Aorta (tissue), 5 donors: ENCODE measurements around the gene TIMM23B. TPM values are rescaled to one million over a fixed set of nuclear protein-coding genes. Genes with fewer than 3 reads are reported as not detected.
"Not testable (repeated sequence)": the region's sequence is repeated elsewhere in the genome, so short reads cannot be mapped to it uniquely, and the experiment has no call there.

Experiments used
- ATAC-seq: fragments of 200-7000 bp; cut with Tn5 transposase; one replicate; pipeline ENCODE4 v1.9.1; 2022; ENCODE audit warnings: moderate library complexity; ENCODE audit not compliant: low FRiP score
- DNase-seq, 2 donors: peaks; one replicate each; pipeline ENCODE4 v3.0.0-alpha.2; 2020
- H3K27ac ChIP-seq, 2 donors: one replicate each; pipeline ENCODE4 v1.5.1; 2013; ENCODE audit warnings: low read length in 2 of 2, mild to moderate bottlenecking in 2 of 2, moderate library complexity in 2 of 2, control low read depth in 1 of 2, inconsistent platforms in 1 of 2, low read depth in 1 of 2
- H3K27me3 ChIP-seq, 2 donors: one replicate each; pipeline ENCODE4 v1.6.1; 2013; ENCODE audit warnings: control low read depth in 1 of 2, low read length in 1 of 2, mild to moderate bottlenecking in 1 of 2, moderate library complexity in 1 of 2; ENCODE audit not compliant: insufficient read depth in 2 of 2, control insufficient read depth in 1 of 2
- H3K36me3 ChIP-seq, 2 donors: one replicate each; pipeline ENCODE4 v1.6.1; 2013; ENCODE audit warnings: control low read depth in 1 of 2, low read length in 1 of 2, mild to moderate bottlenecking in 1 of 2; ENCODE audit not compliant: insufficient read depth in 2 of 2, control insufficient read depth in 1 of 2
- H3K4me1 ChIP-seq, 2 donors: one replicate each; pipeline ENCODE4 v1.6.1; 2013; ENCODE audit warnings: low read length in 2 of 2, control low read depth in 1 of 2, mild to moderate bottlenecking in 1 of 2, moderate library complexity in 1 of 2; ENCODE audit not compliant: insufficient read depth in 2 of 2, control insufficient read depth in 1 of 2
- H3K4me3 ChIP-seq, 2 donors: one replicate each; pipeline ENCODE4 v1.5.1; 2013; ENCODE audit warnings: low read length in 2 of 2, control low read depth in 1 of 2, mild to moderate bottlenecking in 1 of 2
- H3K9me3 ChIP-seq: one replicate; pipeline ENCODE4 v1.6.1; 2013; ENCODE audit warnings: mild to moderate bottlenecking, low read length; ENCODE audit not compliant: control insufficient read depth
- WGBS, 2 donors: extraction: QIAGEN DNeasy Blood & Tissue Kit; methylation state at CpG; one replicate each; pipeline ENCODE4 v1.1.7; 2013; 5-methylcytosine and 5-hydroxymethylcytosine counted together
- intact Hi-C, 2 donors: fragments of 100-400 bp; cut with DNase I; formaldehyde crosslinking; loops; one replicate each; pipeline versions ENCODE4 v1.14.2 to v1.15.0; 2022
- polyA plus RNA-seq, 2 donors: library from polyadenylated mRNA; stranded (reverse); fragments of 200-250 nt; gene quantifications; one replicate each; pipeline ENCODE4 v1.2.3, GENCODE V29; 2013
- total RNA-seq, 2 donors: library from RNA; stranded (reverse); fragmentation: NEBNext Ultra II Directional; extraction: Animal tissue kit (Norgen Biotek cat#: 25700); gene quantifications; one replicate each; pipeline ENCODE4 v1.2.1, GENCODE V29; 2021
- donor health status: healthy with polysubstance abuse.
- donor health status: Bipolar disorder and iron deficiency.
- donor health status: DM: no; HTN: no; CAD: no.
- donor health status: DM: no; HTN: no; CAD: no.
- donor health status: DM: yes; HTN: yes; CAD: no.

The TIMM23B gene
- total and polyA plus RNA-seq, 4 donors = 10.6 to 24.0 (median 19.1) TPM

DNA sequence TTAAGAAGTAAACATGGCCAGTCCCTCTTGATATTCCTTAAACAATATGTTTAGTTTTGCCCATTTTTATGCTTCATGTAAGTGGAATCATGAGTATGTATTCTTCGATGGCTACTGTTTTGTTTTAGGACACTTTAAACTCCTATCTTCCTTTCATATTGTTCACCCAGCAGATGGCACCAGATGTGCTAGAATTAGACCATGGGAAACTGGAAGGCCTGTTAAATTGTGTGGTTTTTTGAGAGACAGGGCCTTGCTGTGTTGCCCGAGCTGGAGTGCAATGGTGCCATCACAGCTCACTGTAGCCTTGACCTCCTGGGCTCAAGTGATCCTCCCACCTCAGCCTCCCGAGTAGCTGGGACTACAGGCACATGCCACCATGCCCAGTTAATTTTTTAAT, 11.3 kb downstream of the TIMM23B start:
- H3K27me3 ChIP-seq, DNase-seq, H3K27ac ChIP-seq, H3K4me3 ChIP-seq, intact Hi-C loops, H3K4me1 ChIP-seq, H3K9me3 ChIP-seq, ATAC-seq, H3K36me3 ChIP-seq: not testable (repeated sequence)
- 75 to 81% methylated on average over 2 to 3 of the region's 3 CpGs for WGBS, 2 donors

DNA sequence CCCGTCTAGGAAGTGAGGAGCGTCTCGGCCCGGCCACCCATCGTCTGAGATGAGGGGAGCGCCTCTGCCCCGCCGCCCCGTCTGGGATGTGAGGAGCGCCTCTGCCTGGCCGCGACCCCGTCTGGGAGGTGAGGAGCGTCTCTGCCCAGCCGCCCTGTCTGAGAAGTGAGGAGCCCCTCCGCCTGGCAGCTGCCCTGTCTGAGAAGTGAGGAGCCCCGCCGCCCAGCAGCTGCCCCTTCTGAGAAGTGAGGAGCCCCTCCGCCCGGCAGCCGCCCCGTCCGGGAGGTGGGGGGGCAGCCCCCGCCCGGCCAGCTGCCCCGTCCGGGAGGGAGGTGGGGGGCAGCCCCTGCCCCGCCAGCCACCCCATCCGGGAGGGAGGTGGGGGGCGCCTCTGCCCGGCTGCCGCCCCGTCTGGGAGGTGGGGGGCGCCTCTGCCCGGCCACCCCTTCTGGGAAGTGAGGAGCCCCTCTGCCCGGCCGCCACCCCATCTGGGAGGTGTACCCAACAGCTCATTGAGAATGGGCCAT, 28.5 kb downstream of the TIMM23B start:
- H3K4me3 ChIP-seq, H3K27ac ChIP-seq, H3K9me3 ChIP-seq, H3K4me1 ChIP-seq, DNase-seq, ATAC-seq, H3K27me3 ChIP-seq, H3K36me3 ChIP-seq, intact Hi-C loops: not testable (repeated sequence)
- 93 to 94% methylated on average over 19 to 37 of the region's 37 CpGs for WGBS, 2 donors

DNA sequence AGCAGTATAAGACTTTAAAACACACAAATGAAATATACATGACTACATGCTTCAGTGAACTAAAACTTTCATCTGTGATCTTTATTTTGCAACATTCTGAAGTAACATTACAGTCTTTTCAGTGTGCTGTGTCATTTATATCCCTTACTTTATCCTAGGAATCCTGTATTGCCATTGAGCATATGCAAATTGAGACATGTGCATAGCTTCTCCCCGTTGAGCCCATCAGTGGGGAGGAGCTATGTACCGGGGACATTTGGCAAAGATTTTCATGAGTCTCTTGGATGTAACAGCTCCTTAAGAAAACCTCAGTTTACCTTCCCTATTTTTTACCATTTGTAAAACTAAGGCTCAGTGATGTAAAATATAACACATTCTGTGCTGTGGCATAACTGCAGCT, 29.6 kb downstream of the TIMM23B start:
- H3K4me3 ChIP-seq, H3K36me3 ChIP-seq, H3K9me3 ChIP-seq, H3K4me1 ChIP-seq, H3K27me3 ChIP-seq, intact Hi-C loops, ATAC-seq, H3K27ac ChIP-seq, DNase-seq: not testable (repeated sequence)
- WGBS, 2 donors = 68 to 69% methylated on average over 2 of the region's 2 CpGs

- not testable (repeated sequence) for ATAC-seq
Measured at GRCh38 chr10:49972094-49972493, 30.2 kb downstream of the TIMM23B start.

GRCh38 chr10:49977756-49978155, 35.9 kb downstream of the TIMM23B start:
- H3K4me1 ChIP-seq, H3K4me3 ChIP-seq, intact Hi-C loops, ATAC-seq, DNase-seq, H3K27me3 ChIP-seq, H3K36me3 ChIP-seq, H3K9me3 ChIP-seq, H3K27ac ChIP-seq: not testable (repeated sequence)
- 97% methylated on average over 3 of the region's 3 CpGs for WGBS, 2 donors

More at GRCh38 chr10:49972094-49972493, 30.2 kb downstream of the TIMM23B start:
- 67 to 84% methylated on average over 3 of the region's 3 CpGs for WGBS, 2 donors
- H3K27ac ChIP-seq, H3K36me3 ChIP-seq, H3K27me3 ChIP-seq, H3K4me3 ChIP-seq, H3K4me1 ChIP-seq, H3K9me3 ChIP-seq, DNase-seq, intact Hi-C loops: not testable (repeated sequence)

DNA sequence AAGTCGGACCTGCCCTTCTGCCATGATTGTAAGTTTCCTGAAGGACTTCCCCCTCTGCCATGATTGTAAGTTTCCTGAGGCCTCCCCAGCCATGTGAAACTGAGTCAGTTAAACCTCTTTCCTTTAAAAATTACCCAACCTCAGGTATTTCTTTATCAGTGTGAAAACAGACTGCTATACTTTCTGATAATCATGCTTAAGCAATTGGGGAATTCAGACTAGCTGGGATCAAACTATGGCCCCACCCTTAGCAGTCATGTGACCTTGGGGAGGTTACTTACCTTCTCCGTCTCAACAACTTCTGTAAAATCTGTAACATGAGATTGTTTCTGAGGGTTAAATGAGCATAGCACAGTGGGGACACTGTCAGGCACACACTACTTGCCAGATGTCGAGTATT, 45.4 kb downstream of the TIMM23B start:
- H3K9me3 ChIP-seq, DNase-seq, H3K27ac ChIP-seq, ATAC-seq, H3K4me3 ChIP-seq, intact Hi-C loops, H3K27me3 ChIP-seq, H3K36me3 ChIP-seq, H3K4me1 ChIP-seq: not testable (repeated sequence)
- WGBS, 2 donors = 79 to 82% methylated on average over 3 of the region's 3 CpGs

DNA sequence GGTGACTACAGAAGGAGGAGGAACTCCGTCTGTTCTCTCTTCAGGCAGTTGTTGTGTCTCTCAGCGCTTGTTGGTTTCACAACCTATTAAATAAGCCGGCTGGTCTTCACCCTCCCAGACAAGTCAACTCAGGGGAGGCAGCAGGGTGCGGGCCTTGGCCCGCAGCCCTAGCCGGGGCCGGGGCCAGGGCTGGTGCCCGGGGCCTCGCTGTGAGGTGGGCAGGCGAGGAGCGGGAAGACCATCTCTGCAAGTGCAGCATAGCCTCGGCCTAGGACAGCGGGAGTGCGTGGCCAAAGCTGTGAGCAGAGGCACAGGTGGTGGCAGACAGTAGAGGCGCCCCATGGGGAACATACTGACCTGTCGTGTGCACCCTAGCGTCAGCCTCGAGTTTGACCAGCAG, 46.5 kb downstream of the TIMM23B start, which contains the start of gene AGAP6:
Gene AGAP6 (plus strand): TSS at position 31 of the 400 bp plus-strand sequence. CDS start 310 bp downstream, at position 341.
- H3K27ac ChIP-seq, H3K27me3 ChIP-seq, H3K9me3 ChIP-seq, H3K4me3 ChIP-seq, DNase-seq, ATAC-seq, intact Hi-C loops, H3K36me3 ChIP-seq, H3K4me1 ChIP-seq: not testable (repeated sequence)
- 89 to 95% methylated on average over 13 to 17 of the region's 18 CpGs for WGBS, 2 donors

- intact Hi-C loops, DNase-seq, ATAC-seq, H3K9me3 ChIP-seq, H3K27ac ChIP-seq, H3K4me3 ChIP-seq, H3K36me3 ChIP-seq, H3K27me3 ChIP-seq, H3K4me1 ChIP-seq: not testable (repeated sequence)
- 72 to 86% methylated on average over 5 of the region's 5 CpGs for WGBS, 2 donors
Measured at GRCh38 chr10:49995321-49995720, 53.5 kb downstream of the TIMM23B start.

DNA sequence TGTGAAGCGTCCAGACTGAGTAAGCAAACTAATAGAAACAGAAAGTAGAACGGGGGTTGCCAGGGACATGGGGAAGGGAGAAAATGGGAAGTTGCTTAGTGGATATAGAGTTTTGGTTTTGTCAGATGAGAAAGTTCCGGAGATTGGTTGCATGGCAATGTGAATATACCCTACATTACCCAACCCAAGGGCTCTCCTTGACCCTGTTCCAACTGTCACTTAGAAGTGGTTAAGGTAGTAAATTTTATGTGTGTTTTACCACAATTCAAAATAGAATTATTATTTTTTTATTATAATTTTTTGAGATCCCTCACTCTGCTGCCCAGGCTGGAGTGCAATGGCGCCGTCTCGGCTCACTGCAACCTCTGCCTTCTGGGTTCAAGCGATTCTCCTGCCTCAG, 72.2 kb downstream of the TIMM23B start:
- H3K27ac ChIP-seq, H3K27me3 ChIP-seq, H3K4me3 ChIP-seq, intact Hi-C loops, H3K36me3 ChIP-seq, H3K9me3 ChIP-seq, DNase-seq, ATAC-seq, H3K4me1 ChIP-seq: not testable (repeated sequence)
- 85 to 86% methylated on average over 2 to 4 of the region's 7 CpGs for WGBS, 2 donors
